ENCODE measurements around the gene KANSL1L. TPM values are rescaled to one million over a fixed set of nuclear protein-coding genes. Genes with fewer than 3 reads are reported as not detected.

Gene KANSL1L
- total RNA-seq, 1 experiment from 2014 or later, result 8.8 TPM

DNA sequence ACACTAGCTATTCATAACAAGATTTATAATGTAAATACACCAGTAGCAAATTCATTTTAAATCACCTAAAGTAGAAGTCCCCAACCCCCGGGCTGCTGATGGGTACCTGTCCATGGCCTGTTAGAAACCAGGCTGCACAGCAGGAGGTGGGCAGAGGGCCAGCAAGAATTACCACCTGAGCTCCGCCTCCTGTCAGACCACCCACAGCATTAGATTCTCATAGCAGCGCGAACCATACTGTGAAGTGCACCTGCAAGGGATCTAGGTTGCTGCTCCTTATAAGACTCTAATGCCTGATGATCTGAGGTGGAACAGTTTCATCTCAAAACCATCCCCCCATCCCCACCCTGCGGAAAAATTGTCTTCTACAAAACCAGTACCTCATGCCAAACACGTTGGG lies 71.3 kb downstream of the KANSL1L start:
- Histone ChIP-seq H3K9me2 (ENCODE audit: insufficient read depth) (no peaks in the 10 kb centered on the region), H3K79me2 (ENCODE audit: low read depth) (no peaks in the 10 kb centered on the region), H3K27me3 (ENCODE audit: insufficient read depth, low read depth) (no peaks in the 10 kb centered on the region), H3K4me3 (no peak overlapping the region), H4K20me1 (ENCODE audit: insufficient read depth) (no peaks in the 10 kb centered on the region), H3K4me2 (no peak overlapping the region), H2AFZ (no peak overlapping the region), H3K27ac (no peak overlapping the region), H3K36me3 (ENCODE audit: low read depth) (no peaks in the 10 kb centered on the region), H3F3A (ENCODE audit: insufficient read depth, low read depth) (no peaks in the 10 kb centered on the region), H3K9me3 (ENCODE audit: insufficient read depth, low read depth) (no peaks in the 10 kb centered on the region), H3K4me1 (replicated peaks; ENCODE audit: insufficient read depth) (no peaks in the 10 kb centered on the region)
- BruUV-seq (replicated peaks), result no TSS peak
- ChIA-PET POLR2A (ENCODE audit: unreplicated experiment) (no interaction called here), CTCF (no interaction called here)
- intact Hi-C loops (cut with micrococcal nuclease; ENCODE audit: unreplicated experiment), result no loop called here
- no peak for TF ChIP-seq EZH2 (IDR thresholded peaks at IDR 0.05; ENCODE audit: low read depth)
- TF ChIP-seq, protein P1, sequence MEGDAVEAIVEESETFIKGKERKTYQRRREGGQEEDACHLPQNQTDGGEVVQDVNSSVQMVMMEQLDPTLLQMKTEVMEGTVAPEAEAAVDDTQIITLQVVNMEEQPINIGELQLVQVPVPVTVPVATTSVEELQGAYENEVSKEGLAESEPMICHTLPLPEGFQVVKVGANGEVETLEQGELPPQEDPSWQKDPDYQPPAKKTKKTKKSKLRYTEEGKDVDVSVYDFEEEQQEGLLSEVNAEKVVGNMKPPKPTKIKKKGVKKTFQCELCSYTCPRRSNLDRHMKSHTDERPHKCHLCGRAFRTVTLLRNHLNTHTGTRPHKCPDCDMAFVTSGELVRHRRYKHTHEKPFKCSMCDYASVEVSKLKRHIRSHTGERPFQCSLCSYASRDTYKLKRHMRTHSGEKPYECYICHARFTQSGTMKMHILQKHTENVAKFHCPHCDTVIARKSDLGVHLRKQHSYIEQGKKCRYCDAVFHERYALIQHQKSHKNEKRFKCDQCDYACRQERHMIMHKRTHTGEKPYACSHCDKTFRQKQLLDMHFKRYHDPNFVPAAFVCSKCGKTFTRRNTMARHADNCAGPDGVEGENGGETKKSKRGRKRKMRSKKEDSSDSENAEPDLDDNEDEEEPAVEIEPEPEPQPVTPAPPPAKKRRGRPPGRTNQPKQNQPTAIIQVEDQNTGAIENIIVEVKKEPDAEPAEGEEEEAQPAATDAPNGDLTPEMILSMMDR (conservative IDR thresholded peaks at IDR 0.05), result no peak
- no peak for DNase-seq

DNA sequence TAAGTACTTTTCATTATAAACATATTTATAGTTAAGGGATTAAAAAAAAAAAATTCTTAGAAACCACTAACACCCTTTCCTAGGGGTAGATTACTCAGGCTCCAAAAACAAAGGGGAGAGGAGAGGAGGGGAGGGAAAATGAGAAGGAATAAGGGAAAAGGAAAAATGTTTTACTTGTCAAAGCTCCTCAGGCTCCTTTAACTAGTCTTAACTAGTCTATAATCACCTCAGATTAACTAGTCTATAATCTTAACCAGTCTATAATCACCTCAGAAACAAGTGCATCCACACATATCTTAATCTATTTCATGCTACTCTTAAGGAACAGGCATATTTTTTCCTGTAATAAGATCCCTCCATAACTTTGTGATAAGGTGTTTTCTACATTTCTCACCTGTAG lies 76.4 kb downstream of the KANSL1L start:
- no peaks in the 10 kb centered on the region for H3K9me2 ChIP-seq (ENCODE audit: insufficient read depth)
- ChIA-PET CTCF (no interaction called here), POLR2A (ENCODE audit: unreplicated experiment) (no interaction called here)
- H3K4me1 ChIP-seq (replicated peaks; ENCODE audit: insufficient read depth), result no peaks in the 10 kb centered on the region
- no peak overlapping the region for H3K4me3 ChIP-seq
- H3K9me3 ChIP-seq (ENCODE audit: insufficient read depth, low read depth), result no peaks in the 10 kb centered on the region
- no peak overlapping the region for H3K4me2 ChIP-seq
- H3K79me2 ChIP-seq (ENCODE audit: low read depth), result no peaks in the 10 kb centered on the region
- no peaks in the 10 kb centered on the region for H3K36me3 ChIP-seq (ENCODE audit: low read depth)
- H4K20me1 ChIP-seq (ENCODE audit: insufficient read depth), result no peaks in the 10 kb centered on the region
- DNase-seq, result no peak
- no peaks in the 10 kb centered on the region for H3F3A ChIP-seq (ENCODE audit: insufficient read depth, low read depth)
- H3K27me3 ChIP-seq (ENCODE audit: insufficient read depth, low read depth), result no peaks in the 10 kb centered on the region
- BruUV-seq (replicated peaks), result no TSS peak
- no peak overlapping the region for H3K27ac ChIP-seq
- no peak for TF ChIP-seq EZH2 (IDR thresholded peaks at IDR 0.05; ENCODE audit: low read depth)
- TF ChIP-seq, protein P1 (conservative IDR thresholded peaks at IDR 0.05), result no peak
- H2AFZ ChIP-seq, result no peak overlapping the region; the same call in 1 of the 2 replicates
- intact Hi-C loops (cut with micrococcal nuclease; ENCODE audit: unreplicated experiment), result no loop called here

DNA sequence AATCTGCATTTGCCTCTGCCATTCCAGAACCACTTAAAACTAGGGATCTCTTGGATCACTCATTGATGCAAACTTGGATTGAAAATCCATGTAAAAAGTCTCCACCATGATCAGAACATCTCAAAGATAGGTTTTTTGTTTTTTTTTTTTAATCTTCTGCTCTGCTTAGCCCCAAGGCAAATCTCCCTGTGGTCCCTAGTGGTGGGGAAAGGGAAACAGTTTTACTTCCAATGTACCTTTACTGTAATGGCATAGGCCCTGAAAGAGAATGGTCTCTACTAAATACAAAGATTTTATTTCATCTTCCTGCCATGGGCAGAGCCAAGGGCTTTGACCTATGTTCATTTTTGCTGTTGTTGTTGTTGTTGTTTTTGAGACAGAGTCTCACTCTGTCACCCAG lies 78.4 kb downstream of the KANSL1L start:
- Histone ChIP-seq H3F3A (ENCODE audit: insufficient read depth, low read depth) (no peaks in the 10 kb centered on the region), H4K20me1 (ENCODE audit: insufficient read depth) (no peaks in the 10 kb centered on the region), H2AFZ (no peak overlapping the region), H3K9me2 (ENCODE audit: insufficient read depth) (no peaks in the 10 kb centered on the region), H3K79me2 (ENCODE audit: low read depth) (no peaks in the 10 kb centered on the region), H3K4me2 (no peak overlapping the region), H3K27ac (no peak overlapping the region), H3K4me3 (no peak overlapping the region), H3K27me3 (ENCODE audit: insufficient read depth, low read depth) (no peaks in the 10 kb centered on the region), H3K36me3 (ENCODE audit: low read depth) (no peaks in the 10 kb centered on the region), H3K9me3 (ENCODE audit: insufficient read depth, low read depth) (no peaks in the 10 kb centered on the region), H3K4me1 (replicated peaks; ENCODE audit: insufficient read depth) (no peaks in the 10 kb centered on the region)
- intact Hi-C loops (cut with micrococcal nuclease; ENCODE audit: unreplicated experiment), result no loop called here
- no peak for DNase-seq
- no TSS peak for BruUV-seq (replicated peaks)
- no peak for TF ChIP-seq EZH2 (IDR thresholded peaks at IDR 0.05; ENCODE audit: low read depth)
- TF ChIP-seq, protein P1 (conservative IDR thresholded peaks at IDR 0.05), result no peak
- CTCF ChIA-PET, result no interaction called here
- POLR2A ChIA-PET (ENCODE audit: unreplicated experiment), result no interaction called here

All from PC-9 (cell line).